VCaP (cell line): Measurements from ENCODE around the gene PLEKHM1.

Experiments
- H3K27ac ChIP-seq: fragments of 450-650 bp; 2 replicates; pipeline ENCODE4 v1.5.1; 2017
- TF ChIP-seq, protein P1 (sequence below): fragments of 450-650 bp; conservative IDR thresholded peaks from 2 replicates; pipeline ENCODE4 v1.5.1; 2017; ENCODE audit warnings: mild to moderate bottlenecking, moderate library complexity

PLEKHM1 gene

GRCh38 chr17:45389354-45389753 is 101.2 kb downstream of the PLEKHM1 start:
- TF ChIP-seq, protein P1, sequence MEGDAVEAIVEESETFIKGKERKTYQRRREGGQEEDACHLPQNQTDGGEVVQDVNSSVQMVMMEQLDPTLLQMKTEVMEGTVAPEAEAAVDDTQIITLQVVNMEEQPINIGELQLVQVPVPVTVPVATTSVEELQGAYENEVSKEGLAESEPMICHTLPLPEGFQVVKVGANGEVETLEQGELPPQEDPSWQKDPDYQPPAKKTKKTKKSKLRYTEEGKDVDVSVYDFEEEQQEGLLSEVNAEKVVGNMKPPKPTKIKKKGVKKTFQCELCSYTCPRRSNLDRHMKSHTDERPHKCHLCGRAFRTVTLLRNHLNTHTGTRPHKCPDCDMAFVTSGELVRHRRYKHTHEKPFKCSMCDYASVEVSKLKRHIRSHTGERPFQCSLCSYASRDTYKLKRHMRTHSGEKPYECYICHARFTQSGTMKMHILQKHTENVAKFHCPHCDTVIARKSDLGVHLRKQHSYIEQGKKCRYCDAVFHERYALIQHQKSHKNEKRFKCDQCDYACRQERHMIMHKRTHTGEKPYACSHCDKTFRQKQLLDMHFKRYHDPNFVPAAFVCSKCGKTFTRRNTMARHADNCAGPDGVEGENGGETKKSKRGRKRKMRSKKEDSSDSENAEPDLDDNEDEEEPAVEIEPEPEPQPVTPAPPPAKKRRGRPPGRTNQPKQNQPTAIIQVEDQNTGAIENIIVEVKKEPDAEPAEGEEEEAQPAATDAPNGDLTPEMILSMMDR: no peak
- no peak overlapping the region for H3K27ac ChIP-seq

GRCh38 chr17:45388604-45389325 is 101.8 kb downstream of the PLEKHM1 start:
- H3K27ac ChIP-seq: no peak overlapping the region
- TF ChIP-seq, protein P1: no peak

GRCh38 chr17:45387739-45388138 is 102.8 kb downstream of the PLEKHM1 start:
- no peak overlapping the region for H3K27ac ChIP-seq
- TF ChIP-seq, protein P1: no peak

DNA sequence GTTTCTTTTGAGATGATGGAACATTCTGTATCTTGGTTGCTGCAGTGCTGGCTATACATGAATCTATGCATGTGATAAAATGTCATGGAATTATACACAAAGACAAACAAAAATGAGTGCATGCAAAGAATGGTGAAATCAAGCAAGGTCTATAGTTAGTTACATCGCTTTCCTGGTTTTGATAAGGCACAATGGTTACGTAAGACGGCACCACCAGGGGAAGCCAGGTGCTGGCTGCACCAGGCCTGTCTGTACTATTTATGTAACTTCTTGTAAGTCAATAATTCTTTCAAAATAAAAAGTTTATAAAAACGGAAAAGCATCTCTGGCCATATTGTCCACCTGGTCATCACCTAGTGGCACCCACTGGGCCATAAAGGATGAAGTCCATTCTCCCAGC is 104.3 kb downstream of the PLEKHM1 start:
- 0 out of 2 replicates have a peak overlapping the region, but pooled peaks have one; percentile 22 for H3K27ac ChIP-seq
- TF ChIP-seq, protein P1: no peak
